GM12865 (cell line): Measurements from ENCODE around the gene TLX2.
A peak's percentile ranks its signal among the peaks of the same experiment; 100 is the strongest.

ENCODE experiments used
- DNase-seq: peaks from one replicate; pipeline ENCODE4 v3.0.0; 2010; ENCODE audit warnings: low read depth
- H3K4me3 ChIP-seq: 2 replicates; pipeline ENCODE4 v1.5.1; 2011; ENCODE audit warnings: mild to moderate bottlenecking, low read depth, low read length, control low read depth
- TF ChIP-seq, protein P1 (sequence below): IDR thresholded peaks from 2 replicates; pipeline ENCODE4 v1.5.1; 2011; ENCODE audit warnings: low read length, control low read depth, low read depth, inconsistent platforms; ENCODE audit not compliant: insufficient read depth; ENCODE audit errors: missing control alignments

TLX2 gene

DNA sequence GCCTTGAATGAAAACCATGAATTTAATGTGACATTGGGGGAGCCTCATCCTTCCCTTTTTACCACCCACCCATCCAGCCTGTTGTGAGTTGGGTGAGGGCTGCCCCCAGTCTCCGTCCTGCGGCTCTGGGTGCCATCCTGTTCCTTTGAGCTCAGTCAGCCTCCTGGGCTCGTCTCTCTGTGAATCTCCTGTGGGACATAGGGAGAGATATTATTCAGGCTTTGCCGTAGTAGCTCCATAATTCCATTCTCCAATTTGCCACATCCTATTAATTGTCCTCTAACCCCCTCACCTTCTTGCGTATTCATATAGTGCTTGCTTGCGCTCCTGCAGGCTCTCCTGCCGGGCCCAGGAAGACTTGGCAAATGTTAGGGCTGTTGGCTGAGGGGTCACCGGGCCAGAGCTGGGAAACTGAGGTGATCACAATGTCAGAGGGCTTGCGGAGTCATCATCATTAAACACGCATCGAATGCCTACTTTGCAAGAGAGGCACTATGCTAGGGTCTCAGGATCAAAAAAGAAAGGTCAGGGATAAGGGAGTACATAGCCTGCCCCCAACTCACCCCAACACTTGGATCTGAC is 12.5 kb downstream of the TLX2 start:
- no peak overlapping the region for H3K4me3 ChIP-seq
- DNase-seq: no peak
- TF ChIP-seq, protein P1, sequence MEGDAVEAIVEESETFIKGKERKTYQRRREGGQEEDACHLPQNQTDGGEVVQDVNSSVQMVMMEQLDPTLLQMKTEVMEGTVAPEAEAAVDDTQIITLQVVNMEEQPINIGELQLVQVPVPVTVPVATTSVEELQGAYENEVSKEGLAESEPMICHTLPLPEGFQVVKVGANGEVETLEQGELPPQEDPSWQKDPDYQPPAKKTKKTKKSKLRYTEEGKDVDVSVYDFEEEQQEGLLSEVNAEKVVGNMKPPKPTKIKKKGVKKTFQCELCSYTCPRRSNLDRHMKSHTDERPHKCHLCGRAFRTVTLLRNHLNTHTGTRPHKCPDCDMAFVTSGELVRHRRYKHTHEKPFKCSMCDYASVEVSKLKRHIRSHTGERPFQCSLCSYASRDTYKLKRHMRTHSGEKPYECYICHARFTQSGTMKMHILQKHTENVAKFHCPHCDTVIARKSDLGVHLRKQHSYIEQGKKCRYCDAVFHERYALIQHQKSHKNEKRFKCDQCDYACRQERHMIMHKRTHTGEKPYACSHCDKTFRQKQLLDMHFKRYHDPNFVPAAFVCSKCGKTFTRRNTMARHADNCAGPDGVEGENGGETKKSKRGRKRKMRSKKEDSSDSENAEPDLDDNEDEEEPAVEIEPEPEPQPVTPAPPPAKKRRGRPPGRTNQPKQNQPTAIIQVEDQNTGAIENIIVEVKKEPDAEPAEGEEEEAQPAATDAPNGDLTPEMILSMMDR: no peak

DNA sequence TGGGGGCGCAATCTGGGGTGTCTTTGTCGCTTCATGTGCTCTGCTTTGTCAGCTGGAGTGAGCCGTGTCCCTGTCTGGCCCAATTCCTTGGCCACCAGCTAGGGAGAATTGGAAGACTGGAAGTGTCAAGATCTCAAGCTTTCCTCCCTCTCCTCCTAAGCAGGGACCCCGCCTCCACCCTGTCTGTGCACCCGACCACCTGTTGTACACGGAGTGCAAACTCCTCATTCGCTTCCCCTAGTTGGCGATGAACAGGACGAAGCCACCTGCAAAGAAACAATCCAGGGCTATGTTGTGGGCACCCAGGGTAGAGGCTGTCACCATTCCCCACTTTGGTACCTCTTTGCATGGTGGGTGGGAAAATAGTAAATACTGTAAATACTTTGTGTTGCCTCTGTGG is 13.5 kb downstream of the TLX2 start:
- TF ChIP-seq, protein P1: no peak
- H3K4me3 ChIP-seq: no peak overlapping the region

GRCh38 chr2:74528600-74529356 is 14.5 kb downstream of the TLX2 start:
- DNase-seq: peak; percentile 60
- H3K4me3 ChIP-seq: peak overlapping the region; percentile 95
- TF ChIP-seq, protein P1: no peak

More for the DNA sequence above, 13.5 kb downstream of the TLX2 start:
- DNase-seq: no peak

- peak within 1 kb of the TSS; percentile 95 for H3K4me3 ChIP-seq
- peak; percentile 100 for DNase-seq
- TF ChIP-seq, protein P1: no peak
These were observed 15.3 kb downstream of the TLX2 start, which contains the start of the genes AUP1 and HTRA2 for GRCh38 chr2:74529357-74530238. Gene AUP1 (minus strand): TSS chr2:74529706. CDS start chr2:74529629, 77 bp downstream. Gene HTRA2 (plus strand): TSS chr2:74529933. CDS start chr2:74530007, 74 bp downstream.

DNA sequence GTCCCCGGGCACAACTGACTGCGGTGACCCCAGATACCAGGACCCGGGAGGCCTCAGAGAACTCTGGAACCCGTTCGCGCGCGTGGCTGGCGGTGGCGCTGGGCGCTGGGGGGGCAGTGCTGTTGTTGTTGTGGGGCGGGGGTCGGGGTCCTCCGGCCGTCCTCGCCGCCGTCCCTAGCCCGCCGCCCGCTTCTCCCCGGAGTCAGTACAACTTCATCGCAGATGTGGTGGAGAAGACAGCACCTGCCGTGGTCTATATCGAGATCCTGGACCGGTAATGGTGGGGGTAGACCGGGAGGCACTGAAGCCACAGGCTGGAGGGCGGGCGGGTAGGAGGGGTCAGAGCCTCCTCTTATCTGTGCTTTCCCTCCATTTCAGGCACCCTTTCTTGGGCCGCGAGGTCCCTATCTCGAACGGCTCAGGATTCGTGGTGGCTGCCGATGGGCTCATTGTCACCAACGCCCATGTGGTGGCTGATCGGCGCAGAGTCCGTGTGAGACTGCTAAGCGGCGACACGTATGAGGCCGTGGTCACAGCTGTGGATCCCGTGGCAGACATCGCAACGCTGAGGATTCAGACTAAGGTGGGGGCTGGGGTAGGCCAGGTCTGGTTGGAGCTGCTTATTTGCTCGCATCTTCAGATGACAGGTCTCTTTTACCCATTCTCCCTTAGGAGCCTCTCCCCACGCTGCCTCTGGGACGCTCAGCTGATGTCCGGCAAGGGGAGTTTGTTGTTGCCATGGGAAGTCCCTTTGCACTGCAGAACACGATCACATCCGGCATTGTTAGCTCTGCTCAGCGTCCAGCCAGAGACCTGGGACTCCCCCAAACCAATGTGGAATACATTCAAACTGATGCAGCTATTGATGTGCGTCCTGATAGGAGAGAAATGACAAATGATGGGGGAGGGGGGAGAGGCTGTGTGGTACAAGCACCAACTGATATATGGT is 16.3 kb downstream of the TLX2 start:
- peak; percentile 90 for DNase-seq
- H3K4me3 ChIP-seq: peak overlapping the region; percentile 95
- TF ChIP-seq, protein P1: no peak

DNA sequence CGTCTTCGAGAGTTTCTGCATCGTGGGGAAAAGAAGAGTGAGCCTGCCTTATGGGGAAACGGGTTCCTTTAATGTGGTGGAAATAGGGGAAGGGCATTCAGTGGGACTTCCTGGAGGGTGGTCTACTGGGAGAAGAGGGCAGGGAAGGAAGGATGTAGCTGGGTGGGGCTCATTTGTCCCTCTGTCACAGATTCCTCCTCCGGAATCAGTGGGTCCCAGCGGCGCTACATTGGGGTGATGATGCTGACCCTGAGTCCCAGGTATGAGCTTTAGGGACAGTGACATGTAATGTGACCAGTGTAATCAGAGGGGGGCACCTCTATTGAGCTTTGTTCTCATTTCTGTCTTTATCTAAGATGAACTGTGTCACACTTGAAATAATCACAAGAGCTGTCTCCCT is 17.4 kb downstream of the TLX2 start:
- TF ChIP-seq, protein P1: no peak
- DNase-seq: no peak
- H3K4me3 ChIP-seq: peak overlapping the region; percentile 95
